HepG2 (cell line): Measurements from ENCODE around the gene C1QL4. TPM values are rescaled to one million over a fixed set of nuclear protein-coding genes. Genes with fewer than 3 reads are reported as not detected.
"Not testable (repeated sequence)": the region's sequence is repeated elsewhere in the genome, so short reads cannot be mapped to it uniquely, and the experiment has no call there.

Source experiments
- ATAC-seq: fragments of 200-7000 bp; cut with Tn5 transposase; 3 replicates; pipeline ENCODE4 v1.9.1; 2020; ENCODE audit warnings: mild to moderate bottlenecking, moderate library complexity
- BruUV-seq: library from RNA; stranded (reverse); fragments of 400-500 nt; replicated peaks from 2 replicates; lab custom pipeline; 2021; lab: Mats Ljungman, UMichigan
- CTCF ChIA-PET: fragments of 300-600 bp; formaldehyde crosslinking; extraction: SDS; loops from one replicate; lab custom pipeline; 2021; ENCODE audit warnings: low total read pairs, inconsistent platforms, low intra/inter-chr PET ratio; lab: Yijun Ruan, JAX
- POLR2A ChIA-PET: fragments of 350-600 bp; sonication (Branson Sonifier 250); formaldehyde crosslinking; loops from one replicate; lab custom pipeline; 2020; ENCODE audit warnings: antibody characterized with exemption, inconsistent platforms; lab: Yijun Ruan, JAX
- DNase-seq: peaks from one replicate; pipeline ENCODE4 v3.0.0-alpha.2; 2015; ENCODE audit warnings: low spot score
- FAIRE-seq: peaks from 3 replicates; lab custom pipeline; 2011; peaks lifted over from hg19 to GRCh38; lab: Jason Lieb, UNC
- H2AFZ ChIP-seq: one replicate; pipeline ENCODE4 v1.6.1; 2011; ENCODE audit warnings: low read length, inconsistent platforms
- H3K27ac ChIP-seq: fragments of 300-600 bp; 3 replicates; pipeline ENCODE4 v1.8.0; 2011; ENCODE audit warnings: mixed run types, mild to moderate bottlenecking, mixed read lengths, low read length, inconsistent platforms; ENCODE audit not compliant: insufficient read depth; ENCODE audit errors: extremely low read length
- H3K27me3 ChIP-seq, 2 experiments: fragments of 200-600 bp in 1 of 2; 2 replicates in 1 of 2; 3 replicates in 1 of 2; pipeline versions ENCODE4 v1.6.0 to v1.8.0; 2011; ENCODE audit warnings: low read length in 2 of 2, mild to moderate bottlenecking in 2 of 2, moderate library complexity in 2 of 2, inconsistent platforms in 1 of 2; ENCODE audit not compliant: insufficient read depth in 2 of 2, control insufficient read depth in 1 of 2
- H3K36me3 ChIP-seq, 2 experiments: fragments of 200-600 bp in 1 of 2; replicated peaks in 1 of 2; 2 replicates in 1 of 2; 3 replicates in 1 of 2; pipeline versions ENCODE4 v1.5.1 to v1.8.0; 2011; ENCODE audit warnings: low read length in 2 of 2, inconsistent platforms in 1 of 2; ENCODE audit not compliant: insufficient read depth in 2 of 2, control insufficient read depth in 1 of 2
- H3K4me1 ChIP-seq: 2 replicates; pipeline ENCODE4 v1.5.1; 2012; ENCODE audit warnings: low read length, inconsistent platforms; ENCODE audit not compliant: insufficient read depth
- H3K4me2 ChIP-seq: 2 replicates; pipeline ENCODE4 v1.6.0; 2011; ENCODE audit warnings: low read depth, low read length, inconsistent platforms
- H3K4me3 ChIP-seq, 3 experiments: fragments of 200-600 bp in 1 of 3; sonication (generic), shearing (Covaris generic) in 1 of 3; replicated peaks in 1 of 3; 2 replicates each; pipeline ENCODE4 v1.5.1; 2011 to 2016; ENCODE audit warnings: low read length in 3 of 3, inconsistent platforms in 2 of 3, low read depth in 2 of 3, mild to moderate bottlenecking in 2 of 3, control low read depth in 1 of 3, mixed read lengths in 1 of 3; ENCODE audit not compliant: insufficient read depth in 1 of 3
- H3K79me2 ChIP-seq: one replicate; pipeline ENCODE4 v1.6.1; 2011; ENCODE audit warnings: low read length, inconsistent platforms; ENCODE audit not compliant: insufficient read depth
- H3K9ac ChIP-seq: 2 replicates; pipeline ENCODE4 v1.6.0; 2011; ENCODE audit warnings: mild to moderate bottlenecking, low read depth, low read length, inconsistent platforms; ENCODE audit not compliant: insufficient read depth
- H3K9me3 ChIP-seq: 2 replicates; pipeline ENCODE4 v1.5.1; 2012; ENCODE audit warnings: mild to moderate bottlenecking, low read length
- H4K20me1 ChIP-seq: 2 replicates; pipeline ENCODE4 v1.6.0; 2011; ENCODE audit warnings: inconsistent platforms, mild to moderate bottlenecking, low read length, moderate library complexity; ENCODE audit not compliant: insufficient read depth
- KDM6A ChIP-seq: IDR thresholded peaks from 2 replicates; pipeline ENCODE4 v1.6.1; 2016; ENCODE audit warnings: low read depth
- POLR2AphosphoS5 ChIP-seq: IDR thresholded peaks from 2 replicates; pipeline ENCODE4 v1.6.1; 2012; ENCODE audit warnings: low read depth, low read length
- WGBS: methylation state at CpG from one replicate; pipeline ENCODE4 v1.1.6; 2017; ENCODE audit warnings: low lambda C conversion rate; 5-methylcytosine and 5-hydroxymethylcytosine counted together
- in situ Hi-C: cut with HindIII; loops from 2 replicates; pipeline ENCODE4 v1.10.0; 2017; ENCODE audit warnings: low pct_unique_long_range_greater_than_20kb; ENCODE audit not compliant: extremely low pct_ligation_motif_present
- intact Hi-C: fragments of 100-400 bp; cut with micrococcal nuclease; formaldehyde crosslinking; loops from one replicate; pipeline ENCODE4 v1.10.0; 2022; ENCODE audit not compliant: unreplicated experiment
- polyA plus RNA-seq, 8 experiments: library from polyadenylated mRNA; depleted of rRNA in 3 of 8; stranded (reverse) in 7 of 8; unstranded in 1 of 8; fragments of >200 nt; fragmentation: Illumina TruSeq in 4 of 8; extraction: Trizol in 4 of 8; gene quantifications; 2 replicates each; pipeline versions ENCODE4 v1.2.1 to v1.2.3, GENCODE V29; 2011 to 2016; ENCODE audit warnings: low read depth in 4 of 8, missing spikeins in 1 of 8, mixed read lengths in 1 of 8; ENCODE audit not compliant: insufficient read depth in 1 of 8
- total RNA-seq, 5 experiments: library from RNA; depleted of rRNA; stranded (reverse); fragments of >200 nt; fragmentation: Illumina TruSeq; extraction: Trizol; gene quantifications; 2 replicates each; pipeline ENCODE4 v1.2.3, GENCODE V29; 2016; ENCODE audit warnings: low read depth in 1 of 5
- TF ChIP-seq, protein P1 (sequence below), 2 experiments: fragments of 450-650 bp in 1 of 2; sonication (generic) in 1 of 2; formaldehyde crosslinking in 1 of 2; IDR thresholded peaks; 2 replicates each; pipeline versions ENCODE4 v1.6.1 to v1.8.0; 2016 to 2022; ENCODE audit warnings: antibody characterized with exemption in 1 of 2, mild to moderate bottlenecking in 1 of 2, missing genetic modification reagents in 1 of 2
- TF ChIP-seq, protein P2 (sequence below): sonication (generic); formaldehyde crosslinking; IDR thresholded peaks from 2 replicates; pipeline ENCODE4 v1.5.1; 2020; ENCODE audit warnings: missing genetic modification reagents, mild to moderate bottlenecking, borderline replicate concordance

The C1QL4 gene
- total and polyA plus RNA-seq, 2 of the 13 experiments (the other 11 are each of a cell fraction or from before 2014, with no cell fraction given), result 0.03 TPM; not detected in 1

DNA sequence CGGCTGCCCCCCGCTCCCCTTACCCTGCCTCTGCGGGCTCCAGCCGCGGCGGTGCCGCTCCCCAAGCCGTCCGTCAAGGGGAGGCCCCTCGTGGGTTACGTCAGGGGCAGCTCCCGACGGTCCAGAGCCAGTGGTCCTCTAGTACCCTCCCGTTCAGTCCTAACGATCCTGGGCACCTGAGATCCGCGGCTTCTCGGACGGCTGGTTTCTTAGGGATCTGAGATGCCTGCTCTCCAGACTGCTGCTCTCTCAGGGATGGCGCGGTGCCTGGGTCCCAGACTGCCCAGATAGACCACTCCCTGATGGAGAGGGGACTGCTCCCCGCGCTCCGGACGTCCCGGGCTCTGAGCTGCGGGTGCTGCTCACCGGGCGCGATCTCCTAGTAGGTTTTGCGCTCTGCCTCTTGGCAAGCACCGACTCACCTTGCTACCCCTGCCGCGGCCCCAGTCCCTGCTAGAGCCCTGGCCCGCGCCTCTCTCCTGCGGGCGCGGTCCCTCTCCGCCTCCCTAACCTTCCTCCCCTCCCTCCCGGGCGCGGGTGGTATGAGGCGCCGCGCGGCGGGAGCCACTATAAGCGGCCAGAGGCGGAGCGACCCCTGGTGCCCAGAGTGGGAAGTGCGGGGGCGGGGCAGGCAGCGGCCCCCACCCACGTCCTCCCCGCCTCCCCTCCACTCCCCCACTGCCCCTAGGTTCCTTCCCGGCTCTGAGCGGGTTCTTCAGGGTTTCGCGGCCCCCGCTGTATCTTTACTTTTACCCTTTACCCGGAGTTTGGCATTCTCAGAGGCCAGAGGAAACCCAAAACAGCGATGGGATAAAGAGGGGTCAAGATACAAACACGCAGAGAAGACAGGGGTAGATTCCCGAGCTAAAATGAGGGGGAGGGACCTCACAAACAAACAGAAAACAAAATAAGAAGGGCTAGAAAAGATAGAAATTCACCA, at the start of gene C1QL4 (continued):
- TF ChIP-seq, protein P1, sequence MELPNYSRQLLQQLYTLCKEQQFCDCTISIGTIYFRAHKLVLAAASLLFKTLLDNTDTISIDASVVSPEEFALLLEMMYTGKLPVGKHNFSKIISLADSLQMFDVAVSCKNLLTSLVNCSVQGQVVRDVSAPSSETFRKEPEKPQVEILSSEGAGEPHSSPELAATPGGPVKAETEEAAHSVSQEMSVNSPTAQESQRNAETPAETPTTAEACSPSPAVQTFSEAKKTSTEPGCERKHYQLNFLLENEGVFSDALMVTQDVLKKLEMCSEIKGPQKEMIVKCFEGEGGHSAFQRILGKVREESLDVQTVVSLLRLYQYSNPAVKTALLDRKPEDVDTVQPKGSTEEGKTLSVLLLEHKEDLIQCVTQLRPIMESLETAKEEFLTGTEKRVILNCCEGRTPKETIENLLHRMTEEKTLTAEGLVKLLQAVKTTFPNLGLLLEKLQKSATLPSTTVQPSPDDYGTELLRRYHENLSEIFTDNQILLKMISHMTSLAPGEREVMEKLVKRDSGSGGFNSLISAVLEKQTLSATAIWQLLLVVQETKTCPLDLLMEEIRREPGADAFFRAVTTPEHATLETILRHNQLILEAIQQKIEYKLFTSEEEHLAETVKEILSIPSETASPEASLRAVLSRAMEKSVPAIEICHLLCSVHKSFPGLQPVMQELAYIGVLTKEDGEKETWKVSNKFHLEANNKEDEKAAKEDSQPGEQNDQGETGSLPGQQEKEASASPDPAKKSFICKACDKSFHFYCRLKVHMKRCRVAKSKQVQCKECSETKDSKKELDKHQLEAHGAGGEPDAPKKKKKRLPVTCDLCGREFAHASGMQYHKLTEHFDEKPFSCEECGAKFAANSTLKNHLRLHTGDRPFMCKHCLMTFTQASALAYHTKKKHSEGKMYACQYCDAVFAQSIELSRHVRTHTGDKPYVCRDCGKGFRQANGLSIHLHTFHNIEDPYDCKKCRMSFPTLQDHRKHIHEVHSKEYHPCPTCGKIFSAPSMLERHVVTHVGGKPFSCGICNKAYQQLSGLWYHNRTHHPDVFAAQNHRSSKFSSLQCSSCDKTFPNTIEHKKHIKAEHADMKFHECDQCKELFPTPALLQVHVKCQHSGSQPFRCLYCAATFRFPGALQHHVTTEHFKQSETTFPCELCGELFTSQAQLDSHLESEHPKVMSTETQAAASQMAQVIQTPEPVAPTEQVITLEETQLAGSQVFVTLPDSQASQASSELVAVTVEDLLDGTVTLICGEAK (IDR thresholded peaks at IDR 0.05), result no peak
- TF ChIP-seq, protein P1 (CRISPR knock-in tag; IDR thresholded peaks at IDR 0.05), result no peak
- TF ChIP-seq, protein P2, sequence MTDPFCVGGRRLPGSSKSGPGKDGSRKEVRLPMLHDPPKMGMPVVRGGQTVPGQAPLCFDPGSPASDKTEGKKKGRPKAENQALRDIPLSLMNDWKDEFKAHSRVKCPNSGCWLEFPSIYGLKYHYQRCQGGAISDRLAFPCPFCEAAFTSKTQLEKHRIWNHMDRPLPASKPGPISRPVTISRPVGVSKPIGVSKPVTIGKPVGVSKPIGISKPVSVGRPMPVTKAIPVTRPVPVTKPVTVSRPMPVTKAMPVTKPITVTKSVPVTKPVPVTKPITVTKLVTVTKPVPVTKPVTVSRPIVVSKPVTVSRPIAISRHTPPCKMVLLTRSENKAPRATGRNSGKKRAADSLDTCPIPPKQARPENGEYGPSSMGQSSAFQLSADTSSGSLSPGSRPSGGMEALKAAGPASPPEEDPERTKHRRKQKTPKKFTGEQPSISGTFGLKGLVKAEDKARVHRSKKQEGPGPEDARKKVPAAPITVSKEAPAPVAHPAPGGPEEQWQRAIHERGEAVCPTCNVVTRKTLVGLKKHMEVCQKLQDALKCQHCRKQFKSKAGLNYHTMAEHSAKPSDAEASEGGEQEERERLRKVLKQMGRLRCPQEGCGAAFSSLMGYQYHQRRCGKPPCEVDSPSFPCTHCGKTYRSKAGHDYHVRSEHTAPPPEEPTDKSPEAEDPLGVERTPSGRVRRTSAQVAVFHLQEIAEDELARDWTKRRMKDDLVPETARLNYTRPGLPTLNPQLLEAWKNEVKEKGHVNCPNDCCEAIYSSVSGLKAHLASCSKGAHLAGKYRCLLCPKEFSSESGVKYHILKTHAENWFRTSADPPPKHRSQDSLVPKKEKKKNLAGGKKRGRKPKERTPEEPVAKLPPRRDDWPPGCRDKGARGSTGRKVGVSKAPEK (CRISPR knock-in tag), result no peak
- TF ChIP-seq KDM6A (CRISPR knock-in tag), result no peak
- no peak for TF ChIP-seq POLR2AphosphoS5

DNA sequence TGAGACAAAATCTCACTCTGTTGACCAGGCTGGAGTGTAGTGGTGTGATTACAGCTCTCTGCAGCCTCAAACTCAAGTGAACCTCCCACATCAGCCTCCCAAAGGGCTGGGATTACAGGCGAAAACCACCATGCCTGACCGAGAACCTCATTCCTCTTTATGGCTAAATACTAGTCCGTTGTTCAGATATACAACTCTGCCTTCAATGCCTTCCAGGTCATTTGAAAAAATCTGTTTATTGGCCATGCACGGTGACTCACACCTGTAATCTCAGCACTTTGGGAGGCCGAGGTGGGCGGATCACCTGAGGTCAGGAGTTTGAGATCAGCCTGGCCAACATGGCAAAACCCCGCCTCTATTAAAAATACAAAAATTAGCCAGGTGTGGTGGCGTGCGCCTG, 43.2 kb upstream of the C1QL4 start:
- H4K20me1 ChIP-seq, POLR2A ChIA-PET, H3K36me3 ChIP-seq, H3K4me3 ChIP-seq, H2AFZ ChIP-seq, H3K9ac ChIP-seq, in situ Hi-C loops, H3K4me2 ChIP-seq, ATAC-seq, FAIRE-seq, H3K4me1 ChIP-seq, DNase-seq, intact Hi-C loops, H3K27me3 ChIP-seq, H3K9me3 ChIP-seq, CTCF ChIA-PET, H3K27ac ChIP-seq, BruUV-seq: not testable (repeated sequence)
- 93% methylated on average over 9 of the region's 9 CpGs for WGBS
- peaks cover 62% of the 10 kb centered on the region for H3K79me2 ChIP-seq
